ENCODE results near the gene LPP. TPM values are rescaled to one million over a fixed set of nuclear protein-coding genes. Genes with fewer than 3 reads are reported as not detected.
A peak's percentile ranks its signal among the peaks of the same experiment; 100 is the strongest.

The LPP gene
- polyA plus RNA-seq, 2 of the 4 experiments (the other 2 are of a cell fraction), result 11.0 to 30.8 TPM

DNA sequence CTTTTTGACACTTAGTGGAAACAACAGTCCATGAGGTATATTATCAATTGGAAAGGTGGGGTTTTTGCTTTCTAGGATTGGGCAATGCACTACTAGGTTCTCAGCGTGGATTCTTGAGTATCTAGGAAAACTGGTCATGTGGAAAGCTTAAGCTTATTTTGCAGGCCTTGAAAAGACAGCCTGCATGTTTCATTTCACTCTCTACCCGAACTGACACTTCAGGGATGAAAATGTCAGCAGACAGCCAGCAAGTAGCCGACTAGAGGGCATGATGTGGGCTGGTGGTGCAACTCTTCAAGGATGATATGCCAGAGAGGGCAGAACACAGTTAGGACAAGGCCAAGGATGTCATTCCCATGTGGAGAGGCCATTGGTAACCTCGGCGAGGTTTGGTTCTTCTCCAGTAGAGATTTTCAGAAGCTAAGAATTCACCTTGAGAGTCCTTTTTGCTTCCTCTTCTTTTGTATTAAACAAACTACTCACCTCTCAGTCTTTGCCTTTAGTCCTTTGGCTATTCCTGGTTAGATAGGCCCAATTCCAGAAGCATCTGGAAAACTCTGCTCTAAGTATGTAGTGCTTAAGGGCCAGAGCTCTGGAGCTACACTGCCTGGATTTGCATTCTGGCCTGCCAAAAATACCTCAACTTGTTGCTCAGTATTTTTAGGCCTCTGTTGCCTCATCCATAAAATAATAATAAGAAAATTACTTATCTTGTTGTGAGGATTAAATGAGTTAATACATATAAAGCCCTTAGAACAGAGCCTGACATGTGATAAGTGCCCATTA lies 17.9 kb downstream of the LPP start:
- FAIRE-seq, result no peak
- H3K4me1 ChIP-seq, result peaks cover 68% of the 10 kb centered on the region
- DNase-seq (ENCODE audit: low read depth in 1 of 2, low spot score in 1 of 2), result no peak
- H3K9me3 ChIP-seq, result no peaks in the 10 kb centered on the region
- peak overlapping the region; percentile 57 to 61; a peak in 5 of 6 replicates for H3K27ac ChIP-seq
- 86% methylated on average over 5 of the region's 5 CpGs for WGBS (ENCODE audit: missing lambda C conversion rate)
- ChIA-PET CTCF (interaction anchor here (0.9 kb wide), 2 partner anchors 18 to 431 kb away, joined by 3 read pairs; no protein-coding TSS in a partner anchor), POLR2A (no interaction called here)
- peak overlapping the region; percentile 67 for H3K4me2 ChIP-seq
- no peak for TF ChIP-seq MAZ (IDR thresholded peaks at IDR 0.05; ENCODE audit: borderline replicate concordance, low read depth, low read length)
- TF ChIP-seq FOSL2 (IDR thresholded peaks at IDR 0.05), result no peak
- no peak for TF ChIP-seq FOSL2 (CRISPR knock-in tag; IDR thresholded peaks at IDR 0.05)
- TF ChIP-seq NFE2L2 (conservative IDR thresholded peaks at IDR 0.05; ENCODE audit: low read length), result no peak
- TF ChIP-seq, protein P1, sequence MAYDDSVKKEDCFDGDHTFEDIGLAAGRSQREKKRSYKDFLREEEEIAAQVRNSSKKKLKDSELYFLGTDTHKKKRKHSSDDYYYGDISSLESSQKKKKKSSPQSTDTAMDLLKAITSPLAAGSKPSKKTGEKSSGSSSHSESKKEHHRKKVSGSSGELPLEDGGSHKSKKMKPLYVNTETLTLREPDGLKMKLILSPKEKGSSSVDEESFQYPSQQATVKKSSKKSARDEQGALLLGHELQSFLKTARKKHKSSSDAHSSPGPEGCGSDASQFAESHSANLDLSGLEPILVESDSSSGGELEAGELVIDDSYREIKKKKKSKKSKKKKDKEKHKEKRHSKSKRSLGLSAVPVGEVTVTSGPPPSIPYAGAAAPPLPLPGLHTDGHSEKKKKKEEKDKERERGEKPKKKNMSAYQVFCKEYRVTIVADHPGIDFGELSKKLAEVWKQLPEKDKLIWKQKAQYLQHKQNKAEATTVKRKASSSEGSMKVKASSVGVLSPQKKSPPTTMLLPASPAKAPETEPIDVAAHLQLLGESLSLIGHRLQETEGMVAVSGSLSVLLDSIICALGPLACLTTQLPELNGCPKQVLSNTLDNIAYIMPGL (CRISPR knock-in tag; IDR thresholded peaks at IDR 0.05; ENCODE audit: borderline replicate concordance), result no peak
- TF ChIP-seq CTCF (IDR thresholded peaks at IDR 0.05), result no peak
- no peak for TF ChIP-seq RAD21 (conservative IDR thresholded peaks at IDR 0.05 in 1 of 2, IDR thresholded peaks at IDR 0.05 in 1 of 2)
- no peak for TF ChIP-seq MYC (IDR thresholded peaks at IDR 0.05; ENCODE audit: borderline replicate concordance, low read length)
- no peak for TF ChIP-seq JUNB (IDR thresholded peaks at IDR 0.05)
- TF ChIP-seq ZNF302 (CRISPR knock-in tag; IDR thresholded peaks at IDR 0.05), result no peak
- no peak for TF ChIP-seq MAFK (IDR thresholded peaks at IDR 0.05; ENCODE audit: partially characterized antibody)
- no peak for TF ChIP-seq RFX5 (IDR thresholded peaks at IDR 0.05)
- TF ChIP-seq EP300 (IDR thresholded peaks at IDR 0.05), result no peak
- TF ChIP-seq JUN (IDR thresholded peaks at IDR 0.05), result no peak
- TF ChIP-seq HES2 (IDR thresholded peaks at IDR 0.05), result no peak
- no peak for TF ChIP-seq NPAS2 (CRISPR knock-in tag; IDR thresholded peaks at IDR 0.05; ENCODE audit: borderline replicate concordance)
- TF ChIP-seq ZSCAN20 (CRISPR knock-in tag; IDR thresholded peaks at IDR 0.05), result no peak
- TF ChIP-seq, protein P2, sequence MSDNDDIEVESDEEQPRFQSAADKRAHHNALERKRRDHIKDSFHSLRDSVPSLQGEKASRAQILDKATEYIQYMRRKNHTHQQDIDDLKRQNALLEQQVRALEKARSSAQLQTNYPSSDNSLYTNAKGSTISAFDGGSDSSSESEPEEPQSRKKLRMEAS (IDR thresholded peaks at IDR 0.05), result no peak
- no peak for TF ChIP-seq FOSB (CRISPR knock-in tag; IDR thresholded peaks at IDR 0.05)
- TF ChIP-seq ZFP36 (IDR thresholded peaks at IDR 0.05; ENCODE audit: borderline replicate concordance, partially characterized antibody), result no peak
- no peak for TF ChIP-seq HOXB5 (CRISPR knock-in tag; IDR thresholded peaks at IDR 0.05)
- H3K4me3 ChIP-seq, result no peak overlapping the region
- ATAC-seq, result no peak

- WGBS (ENCODE audit: missing lambda C conversion rate), result 92% methylated on average over 9 of the region's 9 CpGs
- FAIRE-seq (no peak), ATAC-seq (no peak), DNase-seq (ENCODE audit: low read depth in 1 of 2, low spot score in 1 of 2) (no peak)
- H3K27ac ChIP-seq, result no peak overlapping the region
- H3K4me3 ChIP-seq, result no peak overlapping the region
- H3K4me1 ChIP-seq, result peaks cover 62% of the 10 kb centered on the region
- no peaks in the 10 kb centered on the region for H3K9me3 ChIP-seq
- TF ChIP-seq EHF (CRISPR knock-in tag; IDR thresholded peaks at IDR 0.05) (no peak), ZFP36 (IDR thresholded peaks at IDR 0.05; ENCODE audit: borderline replicate concordance, partially characterized antibody) (peak; percentile 68)
- H3K4me2 ChIP-seq, result no peak overlapping the region
- ChIA-PET POLR2A (no interaction called here), CTCF (interaction anchor here (0.6 kb wide), 1 partner anchor 194 kb away, joined by 4 read pairs; no protein-coding TSS in a partner anchor)
Measured at GRCh38 chr3:188174317-188175044, 20.5 kb downstream of the LPP start.
